ENCODE data around the gene VPREB3. TPM values are rescaled to one million over a fixed set of nuclear protein-coding genes. Genes with fewer than 3 reads are reported as not detected.

Gene VPREB3
- total and polyA plus RNA-seq, 4 donors: 0.39 to 1.4 TPM; not detected in 2

GRCh38 chr22:23772315-23772648, 18.1 kb upstream of the VPREB3 start:
- H3K27me3 ChIP-seq (ENCODE audit: control insufficient read depth in 3 of 3, insufficient read depth in 3 of 3, low read length in 2 of 3): no peaks in the 10 kb centered on the region
- H3K36me3 ChIP-seq (ENCODE audit: control insufficient read depth in 4 of 4, insufficient read depth in 4 of 4, low read length in 4 of 4): no peaks in the 10 kb centered on the region
- H3K4me1 ChIP-seq (ENCODE audit: control insufficient read depth in 5 of 5, insufficient read depth in 5 of 5, low read length in 5 of 5): peaks cover 0 to 35% (median 14%) of the 10 kb centered on the region in 5 donors
- no peak overlapping the region for H3K27ac ChIP-seq (ENCODE audit: low read depth in 1 of 2, low read length in 1 of 2)
- 18 to 33% methylated on average over 6 of the region's 6 CpGs for WGBS, 2 donors
- DNase-seq: no peak
- no peak overlapping the region for H3K9ac ChIP-seq (ENCODE audit: insufficient read depth in 1 of 2, low read length in 2 of 2)
- no peak for TF ChIP-seq CTCF (IDR thresholded peaks at IDR 0.05; ENCODE audit: control extremely low read depth, extremely low read depth)
- H3K4me3 ChIP-seq: no peak overlapping the region
- H3K9me3 ChIP-seq (ENCODE audit: control insufficient read depth in 4 of 4, insufficient read depth in 3 of 4, low read length in 3 of 4): no peaks in the 10 kb centered on the region
- ATAC-seq (ENCODE audit: insufficient read depth, low FRiP score): no peak

GRCh38 chr22:23769321-23769965, 15.2 kb upstream of the VPREB3 start:
- 67 to 70% methylated on average over 6 of the region's 6 CpGs for WGBS, 2 donors
- no peak for TF ChIP-seq CTCF (IDR thresholded peaks at IDR 0.05; ENCODE audit: control extremely low read depth, extremely low read depth)
- Histone ChIP-seq H3K27me3 (ENCODE audit: control insufficient read depth in 3 of 3, insufficient read depth in 3 of 3, low read length in 2 of 3) (no peaks in the 10 kb centered on the region), H3K4me3 (no peak overlapping the region), H3K4me1 (ENCODE audit: control insufficient read depth in 5 of 5, insufficient read depth in 5 of 5, low read length in 5 of 5) (peaks cover 0 to 27% (median 15%) of the 10 kb centered on the region in 5 donors), H3K36me3 (ENCODE audit: control insufficient read depth in 4 of 4, insufficient read depth in 4 of 4, low read length in 4 of 4) (peaks cover 0 to 3% (median 0%) of the 10 kb centered on the region in 4 donors), H3K27ac (ENCODE audit: low read depth in 1 of 2, low read length in 1 of 2) (no peak overlapping the region), H3K9me3 (ENCODE audit: control insufficient read depth in 4 of 4, insufficient read depth in 3 of 4, low read length in 3 of 4) (no peaks in the 10 kb centered on the region), H3K9ac (ENCODE audit: insufficient read depth in 1 of 2, low read length in 2 of 2) (no peak overlapping the region)
- DNase-seq (no peak), ATAC-seq (ENCODE audit: insufficient read depth, low FRiP score) (no peak)

DNA sequence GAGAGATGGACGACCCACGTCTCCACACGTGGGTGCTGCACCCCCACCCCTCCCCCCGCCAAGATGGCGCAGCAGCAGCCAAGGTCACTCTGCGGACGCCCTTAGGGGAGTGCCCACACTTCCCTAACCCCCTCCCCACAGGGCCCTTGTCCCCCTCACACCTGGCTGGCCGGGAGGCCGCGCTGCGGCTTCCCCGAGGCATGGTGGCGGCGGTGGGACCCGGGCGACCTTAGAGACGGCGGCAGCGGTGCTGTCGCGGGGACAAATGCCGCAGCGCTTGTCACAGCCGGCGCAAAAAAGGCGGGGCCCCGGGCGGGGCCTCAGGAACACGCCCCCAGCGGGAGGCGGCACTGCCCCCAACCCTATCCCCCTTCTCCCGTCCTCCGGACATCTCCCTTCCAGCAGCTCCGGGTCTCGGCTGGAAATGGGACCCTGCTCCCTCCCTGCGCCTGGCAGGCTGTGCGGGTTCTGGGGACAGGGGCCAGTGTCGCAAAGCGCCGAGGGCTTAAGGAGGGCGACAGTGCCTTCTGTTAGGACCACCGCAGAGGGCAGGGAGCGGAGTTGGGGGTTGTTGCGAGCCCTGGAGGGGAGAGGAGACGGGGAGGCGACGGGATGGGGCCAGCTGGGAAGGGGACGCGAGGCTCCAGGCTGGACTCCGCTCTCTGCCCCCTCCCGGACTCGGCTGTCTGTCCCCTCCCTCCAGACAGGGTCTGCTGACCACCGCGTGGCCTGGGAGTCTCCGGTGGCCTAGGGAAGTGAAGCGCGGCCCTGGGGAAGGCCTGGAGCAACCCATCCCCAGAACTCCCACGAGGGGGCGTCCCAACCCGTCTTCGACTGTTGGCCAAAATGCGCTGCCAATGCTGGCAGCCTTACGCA, 13.7 kb upstream of the VPREB3 start, which contains the start of gene CHCHD10:
TSS of gene CHCHD10 (minus strand) at position 300 of the 876 bp plus-strand sequence. CDS start at position 202, 98 bp downstream.
- Histone ChIP-seq H3K27me3 (ENCODE audit: control insufficient read depth in 3 of 3, insufficient read depth in 3 of 3, low read length in 2 of 3) (no peaks in the 10 kb centered on the region), H3K27ac (ENCODE audit: low read depth in 1 of 2, low read length in 1 of 2) (peak within 1 kb of the TSS; percentile 78 to 89), H3K9ac (ENCODE audit: insufficient read depth in 1 of 2, low read length in 2 of 2) (peak within 1 kb of the TSS; percentile 3 to 49), H3K4me3 (peak within 1 kb of the TSS; percentile 65), H3K9me3 (ENCODE audit: control insufficient read depth in 4 of 4, insufficient read depth in 3 of 4, low read length in 3 of 4) (no peaks in the 10 kb centered on the region), H3K4me1 (ENCODE audit: control insufficient read depth in 5 of 5, insufficient read depth in 5 of 5, low read length in 5 of 5) (peaks cover 0 to 26% (median 11%) of the 10 kb centered on the region in 5 donors), H3K36me3 (ENCODE audit: control insufficient read depth in 4 of 4, insufficient read depth in 4 of 4, low read length in 4 of 4) (peaks cover 0 to 3% (median 0%) of the 10 kb centered on the region in 4 donors)
- TF ChIP-seq CTCF (IDR thresholded peaks at IDR 0.05; ENCODE audit: control extremely low read depth, extremely low read depth): peak; percentile 36
- peak; percentile 81 for ATAC-seq (ENCODE audit: insufficient read depth, low FRiP score)
- peak; percentile 86 to 91 (median 89) for DNase-seq
- 0 to 1% methylated on average over 62 to 63 of the region's 63 CpGs for WGBS, 2 donors
